Spinal cord (tissue), 10 donors: ENCODE results near the gene MLF2. TPM values are rescaled to one million over a fixed set of nuclear protein-coding genes. Genes with fewer than 3 reads are reported as not detected.

ENCODE experiments used
- DNase-seq, 6 donors: peaks; one replicate each; pipeline versions ENCODE4 v3.0.0 to v3.0.0-alpha.2; 2013 to 2015; ENCODE audit warnings: low spot score in 6 of 6, low read depth in 4 of 6
- H3K27ac ChIP-seq: one replicate; pipeline ENCODE4 v1.5.1; 2013; ENCODE audit warnings: low read depth, low read length, control low read depth
- H3K27me3 ChIP-seq: one replicate; pipeline ENCODE4 v1.6.1; 2013; ENCODE audit warnings: low read length; ENCODE audit not compliant: control insufficient read depth, insufficient read depth
- H3K36me3 ChIP-seq: one replicate; pipeline ENCODE4 v1.6.1; 2013; ENCODE audit warnings: low read length; ENCODE audit not compliant: control insufficient read depth, insufficient read depth
- H3K4me1 ChIP-seq: one replicate; pipeline ENCODE4 v1.6.1; 2013; ENCODE audit warnings: low read length; ENCODE audit not compliant: control insufficient read depth, insufficient read depth
- H3K4me3 ChIP-seq: one replicate; pipeline ENCODE4 v1.5.1; 2013; ENCODE audit warnings: low read depth, low read length, control low read depth
- H3K9me3 ChIP-seq: one replicate; pipeline ENCODE4 v1.6.1; 2013; ENCODE audit warnings: low read length; ENCODE audit not compliant: control insufficient read depth, insufficient read depth
- WGBS: methylation state at CpG from one replicate; pipeline ENCODE4 v1.1.5; 2013; ENCODE audit warnings: missing lambda C conversion rate; ENCODE audit not compliant: insufficient coverage; 5-methylcytosine and 5-hydroxymethylcytosine counted together
- polyA plus RNA-seq, 2 donors: library from polyadenylated mRNA; unstranded; fragments of 120-200 nt; gene quantifications; one replicate each; pipeline ENCODE4 v1.2.1, GENCODE V29; 2013; ENCODE audit not compliant: insufficient read length in 2 of 2
- total RNA-seq, 2 donors: library from RNA; depleted of rRNA in 1 of 2; stranded (reverse); fragments of 120-200 nt in 1 of 2; fragments of >200 nt in 1 of 2; gene quantifications; one replicate each; pipeline versions ENCODE4 v1.2.3 to v1.2.4, GENCODE V29; 2013 to 2014
- donor health status: healthy.

Gene MLF2
- total and polyA plus RNA-seq, 4 donors: 91.4 to 319 (median 228) TPM

GRCh38 chr12:6779708-6780432 is 26.9 kb upstream of the MLF2 start:
- Histone ChIP-seq H3K27ac (no peak overlapping the region), H3K9me3 (no peaks in the 10 kb centered on the region), H3K4me3 (no peak overlapping the region), H3K36me3 (peaks cover 10% of the 10 kb centered on the region), H3K27me3 (no peaks in the 10 kb centered on the region), H3K4me1 (peaks cover 26% of the 10 kb centered on the region)
- 50% methylated on average over 2 of the region's 6 CpGs for WGBS
- DNase-seq: no peak

- WGBS: 1% methylated on average over 33 of the region's 35 CpGs
- no peaks in the 10 kb centered on the region for H3K9me3 ChIP-seq
- peaks cover 19% of the 10 kb centered on the region for H3K36me3 ChIP-seq
- peak overlapping the region; percentile 70 for H3K27ac ChIP-seq
- peaks cover 31% of the 10 kb centered on the region for H3K4me1 ChIP-seq
- peak overlapping the region; percentile 46 for H3K4me3 ChIP-seq
- DNase-seq: peak in 5 of 6 donors; percentile 82 to 98 (median 90)
- H3K27me3 ChIP-seq: no peaks in the 10 kb centered on the region
Observed at GRCh38 chr12:6778574-6779550, 25.9 kb upstream of the MLF2 start.

GRCh38 chr12:6778217-6778573 is 25.3 kb upstream of the MLF2 start:
- peaks cover 20% of the 10 kb centered on the region for H3K36me3 ChIP-seq
- H3K27ac ChIP-seq: peak overlapping the region; percentile 70
- H3K9me3 ChIP-seq: no peaks in the 10 kb centered on the region
- H3K4me3 ChIP-seq: peak overlapping the region; percentile 46
- H3K4me1 ChIP-seq: peaks cover 33% of the 10 kb centered on the region
- no peaks in the 10 kb centered on the region for H3K27me3 ChIP-seq
- DNase-seq: peak in 2 of 6 donors; percentile 51 to 54
- 17% methylated on average over 14 of the region's 14 CpGs for WGBS

GRCh38 chr12:6777386-6777785 is 24.4 kb upstream of the MLF2 start:
- Histone ChIP-seq H3K36me3 (peaks cover 28% of the 10 kb centered on the region), H3K27me3 (no peaks in the 10 kb centered on the region), H3K4me3 (no peak overlapping the region), H3K4me1 (peaks cover 37% of the 10 kb centered on the region), H3K27ac (no peak overlapping the region), H3K9me3 (no peaks in the 10 kb centered on the region)
- WGBS: 94% methylated on average over 5 of the region's 5 CpGs
- DNase-seq: no peak

- 83% methylated on average over 8 of the region's 16 CpGs for WGBS
- Histone ChIP-seq H3K4me3 (no peak overlapping the region), H3K27me3 (no peaks in the 10 kb centered on the region), H3K36me3 (peaks cover 45% of the 10 kb centered on the region), H3K27ac (no peak overlapping the region), H3K9me3 (no peaks in the 10 kb centered on the region), H3K4me1 (peaks cover 41% of the 10 kb centered on the region)
- no peak for DNase-seq
Observed at GRCh38 chr12:6775185-6776174, 22.5 kb upstream of the MLF2 start.

- Histone ChIP-seq H3K36me3 (peaks cover 54% of the 10 kb centered on the region), H3K4me1 (peaks cover 44% of the 10 kb centered on the region)
Observed at GRCh38 chr12:6774499-6775062, 21.6 kb upstream of the MLF2 start.

GRCh38 chr12:6773590-6774351 is 20.8 kb upstream of the MLF2 start:
- H3K4me1 ChIP-seq: peaks cover 44% of the 10 kb centered on the region
- no peak for DNase-seq

More at GRCh38 chr12:6774499-6775062, 21.6 kb upstream of the MLF2 start:
- Histone ChIP-seq H3K27me3 (no peaks in the 10 kb centered on the region), H3K27ac (no peak overlapping the region), H3K9me3 (no peaks in the 10 kb centered on the region), H3K4me3 (no peak overlapping the region)
- DNase-seq: no peak
- 93% methylated on average over 14 of the region's 15 CpGs for WGBS

GRCh38 chr12:6772726-6773589 is 20.0 kb upstream of the MLF2 start:
- H3K9me3 ChIP-seq: no peaks in the 10 kb centered on the region
- no peaks in the 10 kb centered on the region for H3K27me3 ChIP-seq
- peaks cover 62% of the 10 kb centered on the region for H3K36me3 ChIP-seq
- DNase-seq: no peak
- H3K4me3 ChIP-seq: no peak overlapping the region
- H3K27ac ChIP-seq: no peak overlapping the region
- H3K4me1 ChIP-seq: peaks cover 44% of the 10 kb centered on the region
- WGBS: 61% methylated on average over 15 of the region's 21 CpGs

More at GRCh38 chr12:6773590-6774351, 20.8 kb upstream of the MLF2 start:
- H3K27ac ChIP-seq: no peak overlapping the region
- H3K36me3 ChIP-seq: peaks cover 62% of the 10 kb centered on the region
- WGBS: 16% methylated on average over 36 of the region's 60 CpGs
- no peak overlapping the region for H3K4me3 ChIP-seq
- H3K9me3 ChIP-seq: no peaks in the 10 kb centered on the region
- no peaks in the 10 kb centered on the region for H3K27me3 ChIP-seq
